Fibroblast of pulmonary artery (primary cell): ENCODE data around the gene RPL19.
"Not testable (repeated sequence)": the region's sequence is repeated elsewhere in the genome, so short reads cannot be mapped to it uniquely, and the experiment has no call there.

Source experiments
- DNase-seq: peaks from one replicate; pipeline ENCODE4 v3.0.0-alpha.2; 2010; ENCODE audit warnings: low read depth
- H3K4me3 ChIP-seq: replicated peaks from 2 replicates; pipeline ENCODE4 v1.5.1; 2011; ENCODE audit warnings: low read depth, mild to moderate bottlenecking, control low read depth, low read length, moderate library complexity
- CTCF ChIP-seq: IDR thresholded peaks from 2 replicates; pipeline ENCODE4 v1.5.1; 2011; ENCODE audit warnings: mild to moderate bottlenecking, control low read depth, low read length, inconsistent platforms; ENCODE audit errors: missing control alignments

RPL19 gene

GRCh38 chr17:39243155-39243554 is 43.1 kb downstream of the RPL19 start:
- no peak for TF ChIP-seq CTCF
- DNase-seq, result no peak
- H3K4me3 ChIP-seq, result no peak overlapping the region

- TF ChIP-seq CTCF, result no peak
- DNase-seq, result no peak
- H3K4me3 ChIP-seq, result no peak overlapping the region
Measured at GRCh38 chr17:39244016-39244599, 44.0 kb downstream of the RPL19 start.

GRCh38 chr17:39244600-39245570 is 44.8 kb downstream of the RPL19 start:
- peak; percentile 98 for TF ChIP-seq CTCF
- DNase-seq, result peak; percentile 86

GRCh38 chr17:39246274-39246673 is 46.2 kb downstream of the RPL19 start:
- no peak overlapping the region for H3K4me3 ChIP-seq
- DNase-seq, result no peak
- TF ChIP-seq CTCF, result no peak

More at GRCh38 chr17:39244600-39245570, 44.8 kb downstream of the RPL19 start:
- H3K4me3 ChIP-seq, result no peak overlapping the region

- DNase-seq, H3K4me3 ChIP-seq: not testable (repeated sequence)
Measured at GRCh38 chr17:39250076-39250475, 50.0 kb downstream of the RPL19 start.

GRCh38 chr17:39251997-39252396 is 51.9 kb downstream of the RPL19 start:
- no peak overlapping the region for H3K4me3 ChIP-seq
- TF ChIP-seq CTCF, result no peak
- no peak for DNase-seq

GRCh38 chr17:39252788-39253460 is 52.8 kb downstream of the RPL19 start:
- no peak for DNase-seq
- TF ChIP-seq CTCF, result no peak
- H3K4me3 ChIP-seq, result no peak overlapping the region
